ENCODE data around the gene NXPH3. TPM values are rescaled to one million over a fixed set of nuclear protein-coding genes. Genes with fewer than 3 reads are reported as not detected.

The NXPH3 gene
- total RNA-seq, 3 donors from 2014 or later, result 0.19 TPM; not detected in 2

DNA sequence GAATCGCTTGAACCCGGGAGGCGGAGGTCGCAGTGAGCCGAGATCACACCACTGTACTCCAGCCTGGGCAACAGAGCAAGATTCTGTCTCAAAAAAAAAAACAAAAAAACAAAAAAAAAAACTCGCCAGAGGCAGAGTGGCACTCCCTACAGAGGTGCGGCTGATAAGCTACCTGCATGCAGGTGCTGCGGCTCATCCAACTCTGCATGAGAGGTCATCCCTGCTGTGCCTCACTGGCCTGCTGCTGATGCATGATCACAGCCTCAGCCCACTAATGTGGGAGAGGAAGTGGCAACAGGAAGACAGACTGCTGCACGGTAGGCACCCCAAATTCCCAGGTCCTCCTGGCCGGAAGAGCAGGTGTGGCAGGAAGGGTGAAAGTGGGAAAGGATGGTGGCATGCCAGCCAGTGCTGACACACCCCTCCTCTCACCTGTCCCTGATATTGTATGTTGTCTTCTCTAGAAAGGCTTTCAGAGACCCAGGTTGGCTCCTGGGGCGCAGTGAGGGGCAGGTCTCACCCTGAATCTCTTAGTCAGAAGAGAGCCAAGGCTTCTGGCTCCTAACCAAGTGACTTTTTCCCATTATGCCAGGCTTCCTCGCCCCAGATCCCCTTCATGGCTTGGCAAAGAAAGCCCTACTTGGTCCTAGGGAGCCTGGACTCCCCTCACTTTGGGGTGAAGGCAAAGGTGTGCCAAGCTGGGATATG lies 11.8 kb downstream of the NXPH3 start:
- H3K9me3 Mint-ChIP-seq, result no peaks in the 10 kb centered on the region
- ATAC-seq, result no peak

DNA sequence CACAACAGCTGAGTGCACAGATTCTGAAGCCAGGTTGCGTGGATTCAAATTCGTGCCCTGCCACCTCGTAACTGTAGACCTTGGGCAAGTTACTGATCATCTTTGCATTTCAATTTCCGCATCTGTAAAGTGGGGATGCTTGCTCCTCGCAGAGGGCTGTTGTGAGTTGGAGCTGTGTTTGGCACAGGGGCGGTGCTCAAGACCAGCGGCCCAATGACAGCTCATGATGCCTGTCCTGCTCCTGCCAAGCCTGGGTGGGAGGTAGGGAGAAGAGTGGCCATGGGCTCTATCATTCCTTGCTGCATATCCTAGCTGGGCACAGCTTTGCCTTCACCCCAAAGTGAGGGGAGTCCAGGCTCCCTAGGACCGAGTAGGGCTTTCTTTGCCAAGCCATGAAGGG lies 12.6 kb downstream of the NXPH3 start:
- H3K36me3 Mint-ChIP-seq (ENCODE audit: insufficient read depth), result peaks cover 10% of the 10 kb centered on the region
- H3K4me3 Mint-ChIP-seq, result no peak overlapping the region
- no peak for ATAC-seq
- H3K27me3 Mint-ChIP-seq (ENCODE audit: low read depth), result no peaks in the 10 kb centered on the region
- peaks cover 2% of the 10 kb centered on the region for H3K4me1 Mint-ChIP-seq (ENCODE audit: low read depth)
- H3K9me3 Mint-ChIP-seq, result no peaks in the 10 kb centered on the region
- no peak for DNase-seq

More for the DNA sequence above, 11.8 kb downstream of the NXPH3 start:
- H3K36me3 Mint-ChIP-seq (ENCODE audit: insufficient read depth), result peaks cover 6% of the 10 kb centered on the region
- H3K27me3 Mint-ChIP-seq (ENCODE audit: low read depth), result no peaks in the 10 kb centered on the region
- H3K4me1 Mint-ChIP-seq (ENCODE audit: low read depth), result peaks cover 2% of the 10 kb centered on the region
- no peak for DNase-seq
- H3K4me3 Mint-ChIP-seq, result no peak overlapping the region

DNA sequence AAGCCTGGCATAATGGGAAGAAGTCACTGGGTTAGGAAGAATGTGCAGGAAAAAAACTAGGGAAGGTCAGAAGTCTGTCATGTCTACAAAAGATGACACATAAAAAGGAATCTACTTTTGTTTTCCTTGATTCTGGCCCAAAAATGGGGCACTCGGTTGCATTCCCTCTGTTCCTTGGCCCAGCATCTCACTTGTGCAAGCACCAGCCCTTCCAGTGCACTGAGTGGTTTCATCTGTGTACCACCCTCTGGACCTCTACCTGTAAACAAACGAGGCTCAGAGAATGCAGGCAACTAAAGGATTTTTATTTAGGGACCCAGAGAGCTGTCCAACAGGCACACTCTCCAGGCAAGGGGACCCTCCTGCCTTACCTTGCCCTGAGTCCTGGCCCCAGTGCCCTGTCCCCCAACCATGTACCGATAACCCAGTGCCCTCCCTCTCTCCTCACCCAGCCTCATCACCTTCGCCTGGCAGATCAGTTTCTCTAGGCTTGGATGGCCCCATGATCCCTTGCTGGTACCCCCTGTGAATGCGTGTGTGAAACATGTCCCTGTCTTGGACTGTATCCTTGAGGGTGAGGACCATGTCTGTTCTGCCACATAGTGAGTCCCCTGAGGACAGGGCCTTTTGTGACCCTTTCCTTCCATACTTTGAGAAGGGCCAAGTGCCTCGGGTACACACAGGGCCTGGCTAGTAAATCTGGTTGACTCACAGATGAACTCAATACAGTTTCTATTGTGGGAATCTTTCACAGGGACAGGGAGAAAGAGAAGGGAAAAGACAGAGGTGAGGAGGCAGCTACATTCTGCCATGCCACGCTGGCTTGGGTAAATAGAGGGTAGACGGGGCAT lies 13.3 kb downstream of the NXPH3 start:
- peaks cover 10% of the 10 kb centered on the region for H3K36me3 Mint-ChIP-seq (ENCODE audit: insufficient read depth)
- ATAC-seq, result no peak
- no peaks in the 10 kb centered on the region for H3K9me3 Mint-ChIP-seq
- no peaks in the 10 kb centered on the region for H3K27me3 Mint-ChIP-seq (ENCODE audit: low read depth)
- H3K4me3 Mint-ChIP-seq, result no peak overlapping the region
- DNase-seq, result no peak
- H3K4me1 Mint-ChIP-seq (ENCODE audit: low read depth), result peaks cover 2% of the 10 kb centered on the region

DNA sequence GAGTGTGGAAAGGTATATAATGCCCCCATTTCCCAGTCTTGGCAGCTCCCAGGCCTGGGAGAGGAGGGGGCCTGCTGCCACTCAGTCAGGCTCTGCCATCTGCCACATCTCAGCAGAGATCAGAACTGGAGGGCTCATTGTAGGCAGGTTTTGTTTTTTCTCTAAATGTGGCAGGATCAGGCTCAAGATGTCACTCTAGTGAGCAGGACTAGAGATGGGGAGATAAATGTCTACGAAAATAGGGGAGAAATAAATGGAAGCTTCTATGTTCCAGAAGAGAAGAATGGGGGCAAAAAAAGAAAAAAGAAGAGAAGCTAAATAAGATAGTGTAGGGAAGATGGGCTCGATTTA lies 13.9 kb downstream of the NXPH3 start:
- Mint-ChIP-seq H3K36me3 (ENCODE audit: insufficient read depth) (peaks cover 12% of the 10 kb centered on the region), H3K27me3 (ENCODE audit: low read depth) (no peaks in the 10 kb centered on the region), H3K4me1 (ENCODE audit: low read depth) (peaks cover 2% of the 10 kb centered on the region), H3K4me3 (no peak overlapping the region), H3K9me3 (no peaks in the 10 kb centered on the region)
- no peak for DNase-seq
- no peak for ATAC-seq

DNA sequence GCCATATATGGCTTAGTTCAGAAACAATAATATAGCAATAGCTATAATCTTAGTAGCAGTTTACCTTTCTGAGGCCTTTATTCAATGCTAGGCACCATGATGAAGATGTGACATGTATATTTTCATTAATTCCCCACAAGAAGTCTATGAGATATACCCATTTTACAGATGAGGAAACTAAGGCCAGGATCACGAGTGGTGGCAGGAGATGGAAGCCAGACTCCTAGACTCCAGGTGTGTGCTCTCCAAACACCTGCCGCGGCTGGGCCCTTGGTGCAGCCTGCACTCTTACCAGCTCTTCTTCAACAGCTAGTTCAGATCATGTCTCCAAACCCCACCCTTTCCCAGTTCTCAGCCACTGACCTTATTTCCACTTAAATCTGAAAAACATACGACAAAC lies 15.2 kb downstream of the NXPH3 start:
- no peak for DNase-seq
- H3K9me3 Mint-ChIP-seq, result no peaks in the 10 kb centered on the region
- H3K4me3 Mint-ChIP-seq, result no peak overlapping the region
- no peak for ATAC-seq
- H3K27me3 Mint-ChIP-seq (ENCODE audit: low read depth), result no peaks in the 10 kb centered on the region
- peaks cover 16% of the 10 kb centered on the region for H3K36me3 Mint-ChIP-seq (ENCODE audit: insufficient read depth)
- H3K4me1 Mint-ChIP-seq (ENCODE audit: low read depth), result peaks cover 2% of the 10 kb centered on the region

DNA sequence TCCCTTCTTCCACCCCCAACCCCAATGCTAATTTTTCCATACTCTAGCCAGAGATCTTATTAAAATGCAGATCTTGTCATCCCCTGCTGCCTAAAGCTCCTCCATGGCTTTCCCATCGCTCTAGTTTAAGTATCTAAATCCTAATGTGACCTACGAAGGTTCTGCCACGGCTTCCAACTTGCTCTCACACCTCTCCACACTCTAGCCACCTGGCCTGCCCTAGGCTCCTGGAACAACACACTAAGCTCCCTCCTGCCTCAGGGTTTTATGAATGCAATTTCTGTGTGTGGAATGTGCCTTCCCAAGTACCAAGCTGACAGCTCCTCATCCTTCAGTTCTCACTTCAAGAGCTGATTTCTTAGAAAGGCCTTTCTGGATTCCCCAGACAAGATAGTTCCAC lies 16.6 kb downstream of the NXPH3 start:
- no peak for DNase-seq
- no peak for ATAC-seq
- H3K4me3 Mint-ChIP-seq, result no peak overlapping the region
- H3K27me3 Mint-ChIP-seq (ENCODE audit: low read depth), result no peaks in the 10 kb centered on the region
- peaks cover 2% of the 10 kb centered on the region for H3K4me1 Mint-ChIP-seq (ENCODE audit: low read depth)
- no peaks in the 10 kb centered on the region for H3K9me3 Mint-ChIP-seq
- H3K36me3 Mint-ChIP-seq (ENCODE audit: insufficient read depth), result peaks cover 24% of the 10 kb centered on the region

DNA sequence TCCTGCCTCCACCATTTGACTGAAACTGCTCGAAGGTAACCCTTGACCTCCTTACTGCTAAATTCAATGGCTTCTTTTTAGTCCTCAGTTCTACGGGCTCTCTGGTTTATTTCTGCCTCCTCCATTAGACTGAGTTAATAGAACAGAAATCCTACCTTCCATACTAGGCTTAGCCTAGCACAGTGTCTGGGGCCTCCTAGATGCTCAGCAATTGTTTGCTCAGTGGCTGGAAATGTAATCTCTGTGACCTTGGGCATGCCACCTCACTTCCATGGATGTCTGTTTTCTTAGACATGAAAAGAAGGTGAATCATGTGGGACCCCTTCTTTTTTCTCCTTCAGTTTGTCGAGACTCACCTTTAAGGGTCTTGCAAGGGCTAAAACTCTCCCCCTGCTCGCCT lies 19.7 kb downstream of the NXPH3 start:
- no peak overlapping the region for H3K4me3 Mint-ChIP-seq

DNA sequence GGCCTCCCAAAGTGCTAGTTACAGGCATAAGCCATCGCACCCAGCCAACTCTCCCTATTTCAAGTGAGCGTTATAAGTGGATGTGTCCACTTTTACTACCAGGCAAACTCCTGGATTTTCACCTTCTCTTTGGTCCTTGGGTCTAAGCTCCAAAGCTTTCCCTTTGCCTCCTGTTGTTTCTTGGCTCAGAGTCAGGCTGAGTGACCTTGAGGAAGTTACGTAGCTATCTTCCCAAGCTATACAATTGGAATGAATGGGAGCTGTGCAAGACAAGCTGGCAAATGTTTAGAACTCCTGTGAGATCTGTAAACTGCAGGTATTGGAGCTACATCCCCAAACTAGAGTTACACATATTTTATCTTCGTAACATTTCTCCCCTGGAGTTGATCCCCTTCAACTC lies 20.3 kb downstream of the NXPH3 start:
- no peak overlapping the region for H3K4me3 Mint-ChIP-seq
- H3K4me1 Mint-ChIP-seq (ENCODE audit: low read depth), result no peaks in the 10 kb centered on the region
- no peaks in the 10 kb centered on the region for H3K27me3 Mint-ChIP-seq (ENCODE audit: low read depth)
- DNase-seq, result no peak
- ATAC-seq, result no peak
- H3K36me3 Mint-ChIP-seq (ENCODE audit: insufficient read depth), result peaks cover 42% of the 10 kb centered on the region
- no peaks in the 10 kb centered on the region for H3K9me3 Mint-ChIP-seq

More for the DNA sequence above, 19.7 kb downstream of the NXPH3 start:
- Mint-ChIP-seq H3K36me3 (ENCODE audit: insufficient read depth) (peaks cover 37% of the 10 kb centered on the region), H3K4me1 (ENCODE audit: low read depth) (no peaks in the 10 kb centered on the region), H3K27me3 (ENCODE audit: low read depth) (no peaks in the 10 kb centered on the region), H3K9me3 (no peaks in the 10 kb centered on the region)
- DNase-seq (no peak), ATAC-seq (no peak)

DNA sequence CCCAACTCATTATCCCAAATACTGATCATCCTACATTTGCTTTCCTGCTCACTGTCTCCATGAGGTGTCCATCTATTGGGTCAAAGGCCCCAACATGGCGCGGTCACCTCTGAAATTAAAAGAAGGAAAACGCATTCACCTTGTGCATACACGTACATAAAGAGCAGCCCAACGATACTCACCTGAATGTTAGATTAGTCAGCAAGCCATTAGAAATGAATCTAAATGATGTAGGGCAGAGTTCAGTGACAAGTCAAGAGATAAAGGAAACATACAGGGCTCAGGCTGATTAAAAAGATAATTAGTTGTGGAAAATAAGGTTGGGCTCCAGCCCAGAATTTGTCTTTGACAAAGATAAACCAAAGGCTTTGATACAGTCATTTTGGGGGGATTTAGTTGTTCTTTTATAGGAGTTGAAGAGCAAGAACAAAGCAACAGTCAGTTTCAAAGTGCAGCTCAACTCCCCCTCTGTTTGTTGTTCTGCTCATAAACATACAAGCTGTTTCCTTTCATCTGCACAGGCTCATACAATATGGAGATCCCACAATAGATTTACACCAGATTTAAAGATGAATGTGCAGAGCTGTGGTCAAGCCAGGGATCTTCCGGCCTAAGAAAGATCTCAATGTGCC lies 21.1 kb downstream of the NXPH3 start:
- no peak for ATAC-seq
- H3K36me3 Mint-ChIP-seq (ENCODE audit: insufficient read depth), result peaks cover 43% of the 10 kb centered on the region
- H3K27me3 Mint-ChIP-seq (ENCODE audit: low read depth), result no peaks in the 10 kb centered on the region

DNA sequence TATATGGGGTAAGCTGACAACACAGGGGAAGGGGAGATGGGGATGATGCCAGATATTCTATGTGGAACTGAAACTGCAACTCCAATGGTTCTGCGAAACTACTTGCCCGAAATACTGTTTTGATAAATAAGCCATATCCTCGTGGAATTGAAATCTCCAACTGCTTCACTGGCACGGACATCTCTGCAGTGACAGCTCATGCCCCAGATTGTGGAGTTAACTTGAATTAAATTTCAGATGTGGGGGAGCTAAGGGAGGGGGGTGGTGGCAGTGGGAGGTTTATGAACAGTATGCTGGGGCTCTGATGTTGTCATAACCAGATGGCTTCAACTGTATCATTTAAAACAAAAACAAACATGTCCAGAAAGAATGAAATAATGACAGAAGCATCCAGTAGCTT lies 21.8 kb downstream of the NXPH3 start:
- no peak for ATAC-seq
- Mint-ChIP-seq H3K9me3 (no peaks in the 10 kb centered on the region), H3K27me3 (ENCODE audit: low read depth) (no peaks in the 10 kb centered on the region), H3K4me3 (no peak overlapping the region), H3K4me1 (ENCODE audit: low read depth) (no peaks in the 10 kb centered on the region), H3K36me3 (ENCODE audit: insufficient read depth) (peaks cover 45% of the 10 kb centered on the region)
- no peak for DNase-seq

More for the DNA sequence above, 21.1 kb downstream of the NXPH3 start:
- no peak for DNase-seq
- H3K4me3 Mint-ChIP-seq, result no peak overlapping the region
- H3K4me1 Mint-ChIP-seq (ENCODE audit: low read depth), result no peaks in the 10 kb centered on the region
- H3K9me3 Mint-ChIP-seq, result no peaks in the 10 kb centered on the region

DNA sequence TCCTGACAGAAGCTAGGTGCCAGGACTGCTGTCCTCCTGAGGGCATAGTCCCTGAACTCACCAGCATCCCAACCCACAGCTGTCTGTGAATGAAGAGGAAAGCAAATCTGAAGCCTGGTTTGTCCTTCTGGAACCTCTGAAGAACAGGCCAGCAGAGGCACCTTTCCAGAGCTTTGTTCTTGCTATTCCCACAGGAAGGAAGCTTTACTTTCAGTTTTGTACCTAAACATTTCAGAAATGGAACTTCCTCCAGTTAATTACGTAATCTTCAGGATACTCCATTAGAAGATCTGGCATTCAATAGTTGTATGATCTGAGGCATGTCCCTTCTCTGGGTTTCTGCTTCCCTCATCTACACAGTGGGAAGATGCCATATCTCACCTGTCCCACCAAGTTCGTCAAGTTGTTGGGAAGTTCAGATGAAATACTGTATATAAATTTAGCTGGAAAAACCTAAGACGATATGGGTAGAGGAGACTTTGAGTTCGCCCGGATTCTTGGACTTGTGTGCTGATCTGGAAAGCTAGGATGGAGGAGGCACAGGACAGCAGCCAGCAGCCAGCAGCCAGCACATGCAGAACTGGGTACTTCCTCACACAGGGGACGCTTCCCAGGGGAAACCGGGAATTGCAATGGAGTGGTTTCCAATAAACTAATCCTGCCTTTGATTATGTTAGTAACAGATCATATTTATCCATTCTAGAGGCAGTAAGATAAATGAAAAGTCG lies 22.4 kb downstream of the NXPH3 start:
- no peak for ATAC-seq
- no peaks in the 10 kb centered on the region for H3K9me3 Mint-ChIP-seq
- DNase-seq, result no peak
- no peak overlapping the region for H3K4me3 Mint-ChIP-seq
- no peaks in the 10 kb centered on the region for H3K27me3 Mint-ChIP-seq (ENCODE audit: low read depth)
- no peaks in the 10 kb centered on the region for H3K4me1 Mint-ChIP-seq (ENCODE audit: low read depth)
- H3K36me3 Mint-ChIP-seq (ENCODE audit: insufficient read depth), result peaks cover 42% of the 10 kb centered on the region

DNA sequence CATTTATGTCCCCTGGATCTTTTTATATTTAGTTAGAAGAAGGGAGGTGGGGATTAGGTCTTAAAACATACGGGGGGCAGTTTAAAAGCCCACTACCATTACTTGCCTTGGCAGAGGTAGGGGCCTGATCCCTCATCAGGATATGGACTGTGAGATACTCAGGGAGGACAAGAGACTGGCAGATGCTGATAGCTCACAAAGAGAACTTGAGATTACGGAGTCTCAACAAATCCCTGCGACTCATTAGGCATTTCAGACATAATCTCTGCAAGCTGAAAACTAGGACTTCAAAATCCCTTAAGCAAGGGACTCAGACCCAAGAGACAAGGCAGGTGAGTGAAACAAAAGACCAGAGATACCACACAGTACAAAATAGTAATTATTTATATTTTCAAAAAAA lies 23.2 kb downstream of the NXPH3 start:
- DNase-seq (no peak), ATAC-seq (no peak)
- Mint-ChIP-seq H3K9me3 (no peaks in the 10 kb centered on the region), H3K4me3 (no peak overlapping the region), H3K4me1 (ENCODE audit: low read depth) (no peaks in the 10 kb centered on the region), H3K36me3 (ENCODE audit: insufficient read depth) (peaks cover 42% of the 10 kb centered on the region), H3K27me3 (ENCODE audit: low read depth) (no peaks in the 10 kb centered on the region)

DNA sequence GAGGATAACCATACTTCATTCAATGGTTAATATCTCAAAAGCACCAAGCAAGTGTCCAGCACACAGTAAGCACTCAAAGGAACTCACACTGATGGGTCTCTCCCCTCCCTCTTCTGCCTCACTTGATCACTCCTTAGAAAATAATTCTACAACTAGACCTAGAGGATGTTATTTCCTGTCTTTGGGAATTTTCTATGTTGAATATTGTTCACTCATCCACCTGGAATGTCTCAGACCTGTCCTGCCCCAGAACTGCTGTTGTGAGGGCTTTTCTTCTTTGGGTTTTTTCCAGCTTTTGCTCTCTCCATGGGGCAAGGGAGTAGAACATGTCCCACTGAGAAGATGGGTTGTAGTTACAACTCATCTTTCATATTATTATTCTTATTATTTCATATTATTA lies 25.3 kb downstream of the NXPH3 start:
- DNase-seq (no peak), ATAC-seq (no peak)
- Mint-ChIP-seq H3K4me1 (ENCODE audit: low read depth) (no peaks in the 10 kb centered on the region), H3K9me3 (no peaks in the 10 kb centered on the region), H3K36me3 (ENCODE audit: insufficient read depth) (peaks cover 36% of the 10 kb centered on the region), H3K27me3 (ENCODE audit: low read depth) (no peaks in the 10 kb centered on the region), H3K4me3 (no peak overlapping the region)

DNA sequence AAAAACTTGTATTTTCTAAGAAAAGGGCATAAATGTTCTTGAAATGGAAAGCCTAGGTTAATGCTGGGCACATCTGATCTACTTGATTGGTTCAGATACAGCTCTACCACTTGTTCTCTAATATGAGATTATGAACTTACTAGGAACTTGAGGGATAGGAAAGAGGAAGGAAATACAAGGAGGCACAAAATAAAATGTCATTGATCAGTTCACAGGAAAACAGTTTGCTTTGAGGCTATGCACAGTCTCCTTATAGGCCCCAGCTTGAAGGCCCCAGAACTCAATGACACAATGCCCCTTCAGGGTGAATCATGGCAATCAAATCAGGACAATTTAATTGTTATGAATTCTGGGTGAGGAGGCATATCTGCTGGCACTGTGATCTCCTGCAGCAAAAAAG lies 27.1 kb downstream of the NXPH3 start:
- Mint-ChIP-seq H3K9me3 (no peaks in the 10 kb centered on the region), H3K36me3 (ENCODE audit: insufficient read depth) (peaks cover 30% of the 10 kb centered on the region), H3K4me1 (ENCODE audit: low read depth) (no peaks in the 10 kb centered on the region), H3K4me3 (no peak overlapping the region), H3K27me3 (ENCODE audit: low read depth) (no peaks in the 10 kb centered on the region)
- DNase-seq, result no peak
- ATAC-seq, result no peak

Data from activated T-cell treated with anti-CD3 and anti-CD28 coated beads, Interleukin-2, amount 50 U/mL, for 4 hours (primary cell).